KMS-11 (cell line): ENCODE results near the gene TBC1D1.

ENCODE experiments used
- H2AFZ ChIP-seq: fragments of 200-600 bp; sonication (generic); 2 replicates; pipeline ENCODE4 v1.6.1; 2016; ENCODE audit warnings: antibody characterized with exemption, mixed run types, low read depth
- H3K27ac ChIP-seq: fragments of 200-600 bp; sonication (generic); 2 replicates; pipeline ENCODE4 v1.6.1; 2016; ENCODE audit warnings: mild to moderate bottlenecking, mixed run types
- H3K27me3 ChIP-seq: fragments of 200-600 bp; sonication (generic); 2 replicates; pipeline ENCODE4 v1.6.1; 2017; ENCODE audit warnings: mild to moderate bottlenecking, low read depth, mixed run types, moderate library complexity; ENCODE audit not compliant: insufficient read depth
- H3K36me3 ChIP-seq: fragments of 200-600 bp; sonication (generic); 2 replicates; pipeline ENCODE4 v1.6.1; 2017; ENCODE audit warnings: mild to moderate bottlenecking, mixed run types; ENCODE audit not compliant: insufficient read depth
- H3K4me1 ChIP-seq: fragments of 200-600 bp; sonication (generic); 2 replicates; pipeline ENCODE4 v1.6.1; 2016; ENCODE audit warnings: mild to moderate bottlenecking, low read depth, mixed run types; ENCODE audit not compliant: poor library complexity, severe bottlenecking
- H3K4me2 ChIP-seq: fragments of 200-600 bp; sonication (generic); 2 replicates; pipeline ENCODE4 v1.7.0; 2016; ENCODE audit warnings: mild to moderate bottlenecking, mixed run types
- H3K4me3 ChIP-seq: fragments of 200-600 bp; sonication (generic); IDR thresholded peaks from 2 replicates; pipeline ENCODE4 v1.6.1; 2017; ENCODE audit warnings: low read depth, low read length, mixed read lengths; ENCODE audit not compliant: insufficient read depth
- H3K79me2 ChIP-seq: fragments of 200-600 bp; sonication (generic); 2 replicates; pipeline ENCODE4 v1.6.1; 2016; ENCODE audit warnings: low read depth, mixed run types; ENCODE audit not compliant: insufficient read depth
- H3K9ac ChIP-seq: fragments of 200-600 bp; sonication (generic); 2 replicates; pipeline ENCODE4 v1.6.1; 2016; ENCODE audit warnings: mild to moderate bottlenecking, mixed run types
- H4K20me1 ChIP-seq: fragments of 200-600 bp; sonication (generic); 2 replicates; pipeline ENCODE4 v1.6.1; 2016; ENCODE audit warnings: mild to moderate bottlenecking, mixed run types; ENCODE audit not compliant: insufficient read depth
- CTCF ChIP-seq: fragments of 200-600 bp; sonication (generic); conservative IDR thresholded peaks from 2 replicates; pipeline ENCODE4 v1.6.1; 2017; ENCODE audit warnings: low read depth, mild to moderate bottlenecking, antibody characterized with exemption, low read length, moderate library complexity, mixed read lengths

The TBC1D1 gene

DNA sequence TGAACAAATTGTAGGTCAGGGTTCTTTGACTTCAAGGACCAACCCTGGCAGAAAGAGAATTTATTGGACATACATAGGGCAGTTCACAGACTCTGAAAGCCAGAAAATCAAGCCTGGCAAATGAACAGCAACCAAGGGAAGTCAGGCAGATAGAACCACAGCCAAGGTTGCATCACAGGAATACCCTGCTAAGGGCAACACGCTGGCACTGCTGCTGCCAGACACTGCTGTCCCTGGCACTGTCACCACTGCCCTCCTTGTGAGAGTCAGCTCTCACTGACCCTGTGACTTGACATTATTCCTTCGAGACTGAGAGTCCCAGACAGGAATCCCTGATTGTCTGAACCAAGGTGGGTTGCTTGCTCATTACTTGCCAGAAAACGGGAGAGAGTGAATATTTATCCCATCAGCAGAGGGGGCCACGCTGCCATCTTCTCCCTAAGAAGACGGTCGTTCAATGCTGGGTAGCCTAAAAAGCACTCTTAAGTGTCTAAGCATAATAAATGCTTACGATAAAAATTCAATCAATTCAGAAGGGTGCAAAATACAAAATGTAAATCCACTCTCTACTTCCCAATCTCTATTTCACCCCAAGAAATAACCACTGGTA, 46.1 kb downstream of the TBC1D1 start:
- Histone ChIP-seq H4K20me1 (no peaks in the 10 kb centered on the region), H3K4me2 (no peak overlapping the region), H3K4me3 (no peak overlapping the region), H3K9ac (no peak overlapping the region), H3K27ac (no peak overlapping the region), H3K27me3 (no peaks in the 10 kb centered on the region), H3K79me2 (no peaks in the 10 kb centered on the region), H3K36me3 (no peaks in the 10 kb centered on the region), H3K4me1 (no peaks in the 10 kb centered on the region), H2AFZ (no peak overlapping the region)
- TF ChIP-seq CTCF, result no peak

- no peaks in the 10 kb centered on the region for H3K36me3 ChIP-seq
- H3K27ac ChIP-seq, result no peak overlapping the region
- TF ChIP-seq CTCF, result no peak
- H3K9ac ChIP-seq, result no peak overlapping the region
- no peaks in the 10 kb centered on the region for H4K20me1 ChIP-seq
- no peaks in the 10 kb centered on the region for H3K79me2 ChIP-seq
- H3K4me3 ChIP-seq, result no peak overlapping the region
- H2AFZ ChIP-seq, result no peak overlapping the region
- H3K27me3 ChIP-seq, result no peaks in the 10 kb centered on the region
- no peak overlapping the region for H3K4me2 ChIP-seq
- H3K4me1 ChIP-seq, result no peaks in the 10 kb centered on the region
Observed at GRCh38 chr4:37938208-37938607, 47.3 kb downstream of the TBC1D1 start.

GRCh38 chr4:37946503-37947179, 55.8 kb downstream of the TBC1D1 start:
- Histone ChIP-seq H3K27ac (no peak overlapping the region), H3K36me3 (no peaks in the 10 kb centered on the region), H3K4me2 (no peak overlapping the region)

DNA sequence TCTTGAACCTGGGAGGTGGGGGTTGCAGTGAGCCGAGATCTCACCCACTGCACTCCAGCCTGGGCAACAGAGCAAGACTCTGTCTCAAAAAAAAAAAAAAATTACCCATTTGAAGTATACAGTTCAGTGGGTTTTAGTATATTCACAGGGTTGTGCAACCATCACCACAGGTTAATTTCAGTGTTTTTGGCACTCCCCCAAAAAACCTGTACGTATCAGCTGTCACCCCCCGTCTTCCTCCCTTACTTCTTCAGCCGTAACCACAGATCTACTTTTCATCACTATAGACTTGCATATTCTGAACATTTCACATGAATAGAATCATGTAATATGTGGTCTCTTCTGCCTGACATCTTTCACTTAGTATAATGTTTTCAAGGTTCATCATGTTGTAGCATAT, 57.7 kb downstream of the TBC1D1 start:
- Histone ChIP-seq H3K27me3 (no peaks in the 10 kb centered on the region), H3K4me2 (no peak overlapping the region), H3K4me1 (no peaks in the 10 kb centered on the region), H2AFZ (no peak overlapping the region), H3K9ac (no peak overlapping the region), H3K4me3 (no peak overlapping the region), H3K36me3 (no peaks in the 10 kb centered on the region), H3K79me2 (no peaks in the 10 kb centered on the region), H3K27ac (no peak overlapping the region), H4K20me1 (no peaks in the 10 kb centered on the region)
- TF ChIP-seq CTCF, result no peak

More at GRCh38 chr4:37946503-37947179, 55.8 kb downstream of the TBC1D1 start:
- no peaks in the 10 kb centered on the region for H4K20me1 ChIP-seq
- no peaks in the 10 kb centered on the region for H3K4me1 ChIP-seq
- no peaks in the 10 kb centered on the region for H3K27me3 ChIP-seq
- H3K79me2 ChIP-seq, result no peaks in the 10 kb centered on the region
- no peak overlapping the region for H3K4me3 ChIP-seq
- H2AFZ ChIP-seq, result no peak overlapping the region
- H3K9ac ChIP-seq, result no peak overlapping the region
- no peak for TF ChIP-seq CTCF
